PFSK-1 (cell line): ENCODE measurements around the gene FDX1.

Experiments used
- FOXP2 ChIP-seq: optimal IDR thresholded peaks from 2 replicates; pipeline ENCODE3; 2011; ENCODE audit warnings: borderline replicate concordance, control low read depth, inconsistent platforms; ENCODE audit not compliant: insufficient read depth; ENCODE audit errors: extremely low read length, extremely low read depth
- POLR2AphosphoS5 ChIP-seq: IDR thresholded peaks from 2 replicates; pipeline ENCODE4 v1.6.1; 2012; ENCODE audit warnings: low read depth, mild to moderate bottlenecking, control low read depth, low read length, moderate library complexity
- SIN3A ChIP-seq: IDR thresholded peaks from 2 replicates; pipeline ENCODE4 v1.6.1; 2012; ENCODE audit warnings: mild to moderate bottlenecking, low read length, moderate library complexity, borderline replicate concordance; ENCODE audit not compliant: insufficient read depth
- TAF1 ChIP-seq: IDR thresholded peaks from 2 replicates; pipeline ENCODE4 v1.6.1; 2012; ENCODE audit warnings: low read length, control low read depth, borderline replicate concordance; ENCODE audit not compliant: insufficient read depth
- TF ChIP-seq, protein P1 (sequence below), 2 experiments: IDR thresholded peaks; 2 replicates each; pipeline versions ENCODE4 v1.6.1 to v1.8.0; 2011 to 2012; ENCODE audit warnings: low read depth in 2 of 2, low read length in 2 of 2, control low read depth in 1 of 2, inconsistent platforms in 1 of 2, mild to moderate bottlenecking in 1 of 2, moderate library complexity in 1 of 2; ENCODE audit not compliant: insufficient read depth in 1 of 2

FDX1 gene

DNA sequence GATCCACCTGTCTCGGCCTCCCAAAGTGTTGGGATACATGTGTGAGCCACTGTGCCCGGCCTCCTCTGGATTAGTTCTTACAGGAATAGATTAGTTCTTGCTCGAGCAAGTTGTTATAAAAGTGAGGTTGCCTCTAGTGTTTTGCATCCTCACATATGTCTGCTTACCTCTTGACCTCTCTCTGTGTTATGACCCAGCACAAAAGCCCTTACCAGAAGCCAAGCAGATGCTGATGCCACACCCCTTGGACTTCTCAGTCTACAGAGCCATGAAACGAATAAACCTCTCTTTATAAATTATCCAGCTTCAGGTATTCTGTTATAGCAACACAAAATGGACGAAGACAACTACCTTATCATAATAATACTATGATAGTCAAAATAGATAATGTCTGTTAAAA lies 22.4 kb upstream of the FDX1 start:
- TF ChIP-seq SIN3A, result no peak
- TF ChIP-seq, protein P1, sequence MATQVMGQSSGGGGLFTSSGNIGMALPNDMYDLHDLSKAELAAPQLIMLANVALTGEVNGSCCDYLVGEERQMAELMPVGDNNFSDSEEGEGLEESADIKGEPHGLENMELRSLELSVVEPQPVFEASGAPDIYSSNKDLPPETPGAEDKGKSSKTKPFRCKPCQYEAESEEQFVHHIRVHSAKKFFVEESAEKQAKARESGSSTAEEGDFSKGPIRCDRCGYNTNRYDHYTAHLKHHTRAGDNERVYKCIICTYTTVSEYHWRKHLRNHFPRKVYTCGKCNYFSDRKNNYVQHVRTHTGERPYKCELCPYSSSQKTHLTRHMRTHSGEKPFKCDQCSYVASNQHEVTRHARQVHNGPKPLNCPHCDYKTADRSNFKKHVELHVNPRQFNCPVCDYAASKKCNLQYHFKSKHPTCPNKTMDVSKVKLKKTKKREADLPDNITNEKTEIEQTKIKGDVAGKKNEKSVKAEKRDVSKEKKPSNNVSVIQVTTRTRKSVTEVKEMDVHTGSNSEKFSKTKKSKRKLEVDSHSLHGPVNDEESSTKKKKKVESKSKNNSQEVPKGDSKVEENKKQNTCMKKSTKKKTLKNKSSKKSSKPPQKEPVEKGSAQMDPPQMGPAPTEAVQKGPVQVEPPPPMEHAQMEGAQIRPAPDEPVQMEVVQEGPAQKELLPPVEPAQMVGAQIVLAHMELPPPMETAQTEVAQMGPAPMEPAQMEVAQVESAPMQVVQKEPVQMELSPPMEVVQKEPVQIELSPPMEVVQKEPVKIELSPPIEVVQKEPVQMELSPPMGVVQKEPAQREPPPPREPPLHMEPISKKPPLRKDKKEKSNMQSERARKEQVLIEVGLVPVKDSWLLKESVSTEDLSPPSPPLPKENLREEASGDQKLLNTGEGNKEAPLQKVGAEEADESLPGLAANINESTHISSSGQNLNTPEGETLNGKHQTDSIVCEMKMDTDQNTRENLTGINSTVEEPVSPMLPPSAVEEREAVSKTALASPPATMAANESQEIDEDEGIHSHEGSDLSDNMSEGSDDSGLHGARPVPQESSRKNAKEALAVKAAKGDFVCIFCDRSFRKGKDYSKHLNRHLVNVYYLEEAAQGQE (IDR thresholded peaks at IDR 0.05; ENCODE audit: insufficient read depth in 1 of 2, low read depth in 2 of 2, low read length in 2 of 2), result no peak
- no peak for TF ChIP-seq FOXP2
- TF ChIP-seq TAF1, result no peak
- TF ChIP-seq POLR2AphosphoS5, result no peak

DNA sequence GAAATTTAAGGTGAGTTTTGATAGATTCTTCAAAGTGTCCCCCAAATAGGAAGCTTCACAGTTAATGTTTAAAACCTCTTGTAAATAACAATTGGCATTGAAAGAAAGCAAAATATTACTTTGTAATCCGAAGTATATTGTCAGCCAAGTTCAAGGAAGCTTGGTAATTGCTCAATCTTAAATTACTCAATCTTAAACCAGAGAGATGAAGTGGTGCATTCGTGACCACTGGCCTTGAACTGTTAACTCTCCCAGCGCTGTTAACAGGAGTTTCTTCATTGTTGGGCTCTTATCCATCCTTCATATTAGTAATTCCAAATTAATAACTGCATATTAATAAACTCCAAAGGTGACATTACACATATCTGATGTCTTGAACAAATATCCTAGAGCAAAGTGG lies 20.6 kb upstream of the FDX1 start:
- no peak for TF ChIP-seq SIN3A
- no peak for TF ChIP-seq FOXP2
- TF ChIP-seq TAF1, result no peak
- TF ChIP-seq, protein P1 (IDR thresholded peaks at IDR 0.05; ENCODE audit: insufficient read depth in 1 of 2, low read depth in 2 of 2, low read length in 2 of 2), result no peak
- no peak for TF ChIP-seq POLR2AphosphoS5

DNA sequence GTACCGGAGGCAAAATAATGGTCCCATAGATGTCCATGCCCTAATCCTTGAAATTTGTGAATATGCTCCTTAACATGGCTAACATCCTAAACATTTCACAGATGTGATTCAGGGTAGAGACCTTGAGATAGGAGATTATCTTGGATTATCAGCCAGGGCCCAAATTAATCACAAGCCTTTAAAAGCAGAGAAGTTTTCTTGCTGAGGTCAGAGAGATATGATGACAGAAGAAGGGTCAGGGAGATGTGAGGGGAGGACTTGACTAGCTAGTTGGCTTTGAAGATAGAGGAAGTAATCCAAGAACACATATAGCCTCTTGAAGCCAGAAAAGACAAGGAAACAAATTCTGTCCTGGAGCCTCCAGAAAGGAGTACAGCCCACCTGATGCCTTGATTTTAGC lies 19.1 kb upstream of the FDX1 start:
- TF ChIP-seq FOXP2, result no peak
- TF ChIP-seq, protein P1 (IDR thresholded peaks at IDR 0.05; ENCODE audit: insufficient read depth in 1 of 2, low read depth in 2 of 2, low read length in 2 of 2), result no peak

DNA sequence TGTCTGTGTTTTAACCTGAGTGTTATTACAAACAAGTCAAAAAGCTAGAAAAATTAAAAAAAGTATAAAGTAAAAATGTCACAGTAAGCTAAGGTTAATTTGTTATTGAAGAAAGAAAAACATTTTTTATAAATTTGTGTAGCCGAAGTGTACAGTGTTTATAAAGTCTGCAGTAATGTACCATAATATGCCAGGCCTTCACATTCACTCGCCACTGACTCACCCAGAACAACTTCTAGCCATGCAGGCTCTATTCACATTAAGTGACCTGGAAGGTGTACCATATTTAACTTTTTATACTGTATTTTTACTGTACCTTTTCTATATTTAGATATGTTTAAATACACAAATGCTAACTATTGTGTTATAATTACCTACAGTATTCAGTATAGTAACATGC lies 14.7 kb upstream of the FDX1 start:
- TF ChIP-seq POLR2AphosphoS5 (no peak), FOXP2 (no peak), TAF1 (no peak), SIN3A (no peak)
- TF ChIP-seq, protein P1 (IDR thresholded peaks at IDR 0.05; ENCODE audit: insufficient read depth in 1 of 2, low read depth in 2 of 2, low read length in 2 of 2), result no peak

DNA sequence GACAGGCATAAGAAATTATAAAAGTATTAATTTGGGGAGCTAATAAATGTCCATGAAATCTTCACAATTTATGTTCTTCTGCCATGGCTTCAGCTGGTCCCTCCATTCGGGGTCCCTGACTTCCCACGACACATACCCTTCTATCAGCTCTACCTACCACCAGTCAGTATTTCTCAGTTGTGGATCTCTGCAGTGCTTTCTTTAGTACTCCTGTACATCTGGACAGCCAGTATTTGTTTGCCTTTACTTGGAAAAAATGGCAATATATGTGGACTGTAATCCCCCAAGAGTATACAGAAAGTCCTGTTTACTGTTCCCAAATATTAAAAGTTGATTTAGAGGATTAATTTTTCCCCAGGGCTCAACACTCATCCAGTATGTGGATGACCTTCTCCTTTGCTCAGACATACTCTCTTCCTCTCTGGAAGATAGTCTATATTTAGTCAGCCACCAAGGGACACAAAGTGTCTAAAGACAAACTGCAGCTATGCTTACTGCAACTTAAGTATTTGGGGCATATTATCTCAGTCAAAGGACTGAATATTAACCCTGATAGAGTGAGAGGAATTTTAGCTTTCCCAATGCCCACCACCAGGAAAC lies 7.3 kb upstream of the FDX1 start:
- no peak for TF ChIP-seq POLR2AphosphoS5
- TF ChIP-seq TAF1, result no peak
- TF ChIP-seq, protein P1 (IDR thresholded peaks at IDR 0.05; ENCODE audit: insufficient read depth in 1 of 2, low read depth in 2 of 2, low read length in 2 of 2), result no peak
- no peak for TF ChIP-seq SIN3A
- TF ChIP-seq FOXP2, result no peak
